GM19395 (cell line): Measurements from ENCODE around the gene FRK.
"Not testable (repeated sequence)": the region's sequence is repeated elsewhere in the genome, so short reads cannot be mapped to it uniquely, and the experiment has no call there.

Experiments
- ATAC-seq: cut with Tn5 transposase; IDR thresholded peaks from one replicate; pipeline ENCODE4 v1.9.1; 2021; ENCODE audit warnings: mild to moderate bottlenecking, moderate library complexity; ENCODE audit not compliant: unreplicated experiment

The FRK gene

GRCh38 chr6:116060572-116061283 is at the start of gene FRK:
FRK (minus strand) TSS chr6:116060891; CDS start chr6:116060311, 580 bp downstream.
- no peak for ATAC-seq

GRCh38 chr6:116108836-116109235 is 48.1 kb upstream of the FRK start:
- no peak for ATAC-seq

GRCh38 chr6:116106146-116106545 is 45.5 kb upstream of the FRK start:
- no peak for ATAC-seq

GRCh38 chr6:116105247-116105646 is 44.6 kb upstream of the FRK start:
- no peak for ATAC-seq

GRCh38 chr6:116104636-116105035 is 43.9 kb upstream of the FRK start:
- no peak for ATAC-seq

- ATAC-seq = no peak
Measured at GRCh38 chr6:116102873-116103272, 42.2 kb upstream of the FRK start.

GRCh38 chr6:116101790-116102189 is 41.1 kb upstream of the FRK start:
- ATAC-seq = no peak

GRCh38 chr6:116101302-116101718 is 40.6 kb upstream of the FRK start:
- no peak for ATAC-seq

GRCh38 chr6:116100419-116101301 is 40.0 kb upstream of the FRK start, which contains the start of gene NT5DC1:
NT5DC1 (plus strand) TSS chr6:116100853; CDS start chr6:116100931, 78 bp downstream.
- peak; percentile 80 for ATAC-seq

- no peak for ATAC-seq
Measured at GRCh38 chr6:116099036-116099435, 38.3 kb upstream of the FRK start.

- ATAC-seq = no peak
Measured at GRCh38 chr6:116096979-116097816, 36.5 kb upstream of the FRK start.

- not testable (repeated sequence) for ATAC-seq
Measured at GRCh38 chr6:116096048-116096759, 35.5 kb upstream of the FRK start.

- ATAC-seq = no peak
Measured at GRCh38 chr6:116094041-116094440, 33.4 kb upstream of the FRK start.

- peak; percentile 70 for ATAC-seq
Measured at GRCh38 chr6:116090251-116090650, 29.6 kb upstream of the FRK start.

- no peak for ATAC-seq
Measured at GRCh38 chr6:116088946-116089345, 28.3 kb upstream of the FRK start.

GRCh38 chr6:116087437-116088027 is 26.8 kb upstream of the FRK start:
- peak; percentile 96 for ATAC-seq

- ATAC-seq = no peak
Measured at GRCh38 chr6:116084284-116084683, 23.6 kb upstream of the FRK start.

GRCh38 chr6:116083052-116083451 is 22.4 kb upstream of the FRK start:
- no peak for ATAC-seq

GRCh38 chr6:116078945-116079344 is 18.3 kb upstream of the FRK start:
- ATAC-seq = no peak

GRCh38 chr6:116078522-116078921 is 17.8 kb upstream of the FRK start:
- no peak for ATAC-seq
